ENCODE measurements around the gene PXDC1. TPM values are rescaled to one million over a fixed set of nuclear protein-coding genes. Genes with fewer than 3 reads are reported as not detected.

The PXDC1 gene, protein sequence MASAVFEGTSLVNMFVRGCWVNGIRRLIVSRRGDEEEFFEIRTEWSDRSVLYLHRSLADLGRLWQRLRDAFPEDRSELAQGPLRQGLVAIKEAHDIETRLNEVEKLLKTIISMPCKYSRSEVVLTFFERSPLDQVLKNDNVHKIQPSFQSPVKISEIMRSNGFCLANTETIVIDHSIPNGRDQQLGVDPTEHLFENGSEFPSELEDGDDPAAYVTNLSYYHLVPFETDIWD
- 10 to 100 TPM; 19.7 to 23.4 (median 20.4) TPM for polyA plus RNA-seq (ENCODE audit: insufficient read length in 3 of 3)
- long read RNA-seq, donor 1, transcript PXDC1-202 (5 exons, 2,190 nt): major isoform, 6 of 6 reads
- long read RNA-seq, donor 1, partial matches to known transcripts: 0 of 6 reads
- long read RNA-seq, donor 1, other reads (novel, unspliced or antisense): 0 of 6 reads
- long read RNA-seq, donor 2, transcript PXDC1-202 (5 exons, 2,190 nt): major isoform, 6 of 6 reads
- long read RNA-seq, donor 2, partial matches to known transcripts: 0 of 6 reads
- long read RNA-seq, donor 2, other reads (novel, unspliced or antisense): 0 of 6 reads
- long read RNA-seq, donor 3, transcript PXDC1-202 (5 exons, 2,190 nt): major isoform, 15 of 22 reads
- long read RNA-seq, donor 3, partial matches to known transcripts: 7 of 22 reads
- long read RNA-seq, donor 3, other reads (novel, unspliced or antisense): 0 of 22 reads
- long read RNA-seq, donor 4, partial matches to known transcripts: 0 of 3 reads
- long read RNA-seq, donor 4, other reads (novel, unspliced or antisense): 0 of 3 reads
- long read RNA-seq, donor 5: 0 reads
- long read RNA-seq, donor 6, transcript PXDC1-202 (5 exons, 2,190 nt): major isoform, 7 of 7 reads
- long read RNA-seq, donor 6, partial matches to known transcripts: 0 of 7 reads
- long read RNA-seq, donor 6, other reads (novel, unspliced or antisense): 0 of 7 reads
- long read RNA-seq, donor 7, transcript PXDC1-202 (5 exons, 2,190 nt): major isoform, 6 of 6 reads
- long read RNA-seq, donor 7, partial matches to known transcripts: 0 of 6 reads
- long read RNA-seq, donor 7, other reads (novel, unspliced or antisense): 0 of 6 reads
- long read RNA-seq, donor 8: 0 reads
- long read RNA-seq, donor 9, partial matches to known transcripts: 0 of 4 reads
- long read RNA-seq, donor 9, other reads (novel, unspliced or antisense): 0 of 4 reads
- long read RNA-seq, donor 10, transcript PXDC1-202 (5 exons, 2,190 nt): major isoform, 6 of 6 reads
- long read RNA-seq, donor 10, partial matches to known transcripts: 0 of 6 reads
- long read RNA-seq, donor 10, other reads (novel, unspliced or antisense): 0 of 6 reads
- long read RNA-seq, donor 11, transcript PXDC1-202 (5 exons, 2,190 nt): major isoform, 7 of 7 reads
- long read RNA-seq, donor 11, partial matches to known transcripts: 0 of 7 reads
- long read RNA-seq, donor 11, other reads (novel, unspliced or antisense): 0 of 7 reads
- long read RNA-seq, donor 12, partial matches to known transcripts: 0 of 4 reads
- long read RNA-seq, donor 12, other reads (novel, unspliced or antisense): 0 of 4 reads
- long read RNA-seq, donor 13: 0 reads
- long read RNA-seq, donor 14, transcript PXDC1-202 (5 exons, 2,190 nt): major isoform, 7 of 7 reads
- long read RNA-seq, donor 14, partial matches to known transcripts: 0 of 7 reads
- long read RNA-seq, donor 14, other reads (novel, unspliced or antisense): 0 of 7 reads
- long read RNA-seq, donor 15, partial matches to known transcripts: 0 of 4 reads
- long read RNA-seq, donor 15, other reads (novel, unspliced or antisense): 0 of 4 reads
- long read RNA-seq, donor 16, transcript PXDC1-202 (5 exons, 2,190 nt): major isoform, 22 of 30 reads
- long read RNA-seq, donor 16, partial matches to known transcripts: 7 of 30 reads
- long read RNA-seq, donor 16, other reads (novel, unspliced or antisense): 0 of 30 reads

DNA sequence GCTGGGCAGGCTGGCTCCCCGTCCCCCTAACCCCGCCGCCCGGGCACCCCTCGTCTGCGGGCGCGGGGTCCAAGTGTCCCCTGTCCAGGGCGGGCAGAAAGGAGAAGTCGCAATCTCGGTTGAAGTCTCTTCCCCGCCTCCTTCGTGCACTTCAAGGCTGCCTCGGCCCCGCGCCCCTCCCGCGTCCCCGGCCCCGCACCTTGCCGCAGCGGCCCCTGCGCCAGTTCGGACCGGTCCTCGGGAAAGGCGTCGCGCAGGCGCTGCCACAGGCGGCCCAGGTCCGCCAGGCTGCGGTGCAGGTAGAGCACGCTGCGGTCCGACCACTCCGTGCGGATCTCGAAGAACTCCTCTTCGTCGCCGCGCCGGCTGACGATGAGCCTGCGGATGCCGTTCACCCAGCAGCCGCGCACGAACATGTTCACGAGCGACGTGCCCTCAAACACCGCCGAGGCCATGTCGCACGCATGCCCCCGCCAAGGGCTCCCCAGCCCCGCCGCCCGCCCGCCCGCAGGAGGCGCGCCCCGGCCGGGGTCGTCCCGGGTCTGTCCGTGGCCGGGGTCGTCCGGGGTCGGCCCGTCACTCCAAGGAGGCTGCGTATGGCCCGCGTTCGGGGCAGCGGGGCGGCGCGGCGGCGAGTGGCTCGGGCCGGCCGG is at the start of gene PXDC1:
PXDC1 (minus strand) TSS at position 637 of the 653 bp plus-strand sequence; CDS start at position 455, 182 bp downstream.
- no peak for DNase-seq (ENCODE audit: extremely low read depth in 1 of 11, low read depth in 9 of 11, low spot score in 4 of 11)

DNA sequence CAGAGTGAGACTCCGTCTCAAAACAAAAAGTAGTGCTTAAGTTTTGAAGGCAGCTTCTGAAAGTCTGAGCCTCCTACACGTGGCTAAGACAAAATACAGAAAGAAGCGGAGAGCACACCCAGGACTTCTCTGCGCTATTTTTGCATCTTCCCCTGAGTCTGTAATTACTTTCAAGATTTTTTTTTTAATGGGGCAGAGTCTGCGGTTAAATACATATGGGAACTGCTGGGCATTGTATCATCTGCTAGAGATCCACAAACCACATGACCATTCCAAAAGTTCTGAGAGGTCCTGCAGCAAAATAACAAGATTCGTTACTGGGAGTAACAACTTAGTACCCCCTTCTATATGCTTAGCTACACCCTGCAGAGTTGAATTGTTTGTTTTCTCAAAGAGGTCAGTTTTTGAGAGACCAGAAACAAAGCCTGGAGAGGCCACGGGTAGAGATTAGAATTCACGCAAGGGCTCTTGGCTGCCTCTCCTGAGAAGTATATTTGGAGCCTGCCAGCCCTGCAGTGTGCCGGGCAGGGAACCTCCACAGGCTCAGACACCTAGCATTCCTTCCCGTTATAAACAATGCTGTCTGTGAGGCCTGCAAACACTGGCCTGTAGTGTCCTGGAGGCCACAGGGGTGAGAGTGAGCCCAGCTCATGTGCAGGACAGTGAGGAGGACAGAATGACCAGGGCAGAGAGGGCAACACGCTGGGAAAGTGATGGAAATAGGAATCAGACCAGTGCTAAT is 49.5 kb upstream of the PXDC1 start:
- DNase-seq (ENCODE audit: extremely low read depth in 1 of 11, low read depth in 9 of 11, low spot score in 4 of 11): no peak

DNA sequence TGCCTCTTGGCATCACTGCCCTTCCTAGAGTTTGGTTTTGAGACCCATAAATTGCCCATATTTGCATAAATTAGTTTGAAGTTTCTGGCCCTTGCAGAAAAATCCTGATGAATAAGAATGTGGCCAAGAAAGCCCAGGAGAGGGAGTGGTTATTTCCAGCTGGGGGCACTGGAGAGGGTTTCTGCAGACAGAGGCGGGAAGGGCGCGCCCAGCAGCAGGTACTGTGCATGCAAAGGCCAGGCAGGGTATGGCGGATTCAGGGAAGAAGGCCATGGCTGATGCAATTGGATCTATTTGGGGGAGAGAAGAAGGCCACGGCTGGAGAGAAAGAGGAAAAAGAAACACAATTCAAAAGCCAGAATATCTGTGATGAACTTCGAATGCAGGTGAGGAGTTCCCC is 48.2 kb upstream of the PXDC1 start:
- no peak for DNase-seq (ENCODE audit: extremely low read depth in 1 of 11, low read depth in 9 of 11, low spot score in 4 of 11)

DNA sequence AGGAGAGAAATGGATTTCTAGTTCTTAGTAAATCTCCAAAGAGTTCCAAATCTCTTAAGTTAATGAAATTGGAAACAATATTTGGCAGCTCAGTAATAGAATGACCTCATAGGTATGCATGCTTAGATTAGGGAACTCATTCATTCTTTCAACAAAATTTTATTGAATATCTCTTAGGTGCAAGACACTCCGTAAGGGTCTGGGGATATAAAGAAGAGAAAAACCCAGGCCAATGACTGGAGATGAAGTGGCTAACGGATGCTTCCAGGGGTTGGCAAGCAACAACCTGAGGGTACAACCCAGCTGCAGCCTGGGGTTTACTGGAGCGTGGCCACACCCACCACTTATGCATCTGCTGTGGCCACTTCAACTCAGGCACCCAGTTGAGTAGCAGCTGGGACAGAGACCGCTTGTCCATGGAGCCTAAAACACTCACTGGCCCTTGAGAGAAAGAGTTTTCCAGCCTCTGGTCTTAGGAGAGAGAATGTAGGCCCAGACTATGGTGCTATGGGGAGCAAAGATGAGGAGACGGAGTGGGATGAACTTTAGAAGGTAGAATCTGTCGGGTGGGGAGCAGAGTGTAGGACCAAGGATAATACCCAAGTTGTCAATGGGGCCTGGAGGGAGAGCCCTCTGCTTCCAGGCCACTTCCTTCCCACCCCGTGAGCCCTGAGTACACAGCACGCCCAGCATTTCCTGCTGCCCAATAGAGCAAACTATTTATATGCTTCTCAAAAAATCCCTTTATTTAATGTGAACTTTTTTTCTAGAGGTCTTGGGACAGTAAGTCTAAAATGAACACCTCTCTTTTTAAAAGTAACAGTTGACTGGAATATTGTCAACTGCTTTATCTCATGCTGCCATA is 46.8 kb upstream of the PXDC1 start:
- no peak for DNase-seq (ENCODE audit: extremely low read depth in 1 of 11, low read depth in 9 of 11, low spot score in 4 of 11)

DNA sequence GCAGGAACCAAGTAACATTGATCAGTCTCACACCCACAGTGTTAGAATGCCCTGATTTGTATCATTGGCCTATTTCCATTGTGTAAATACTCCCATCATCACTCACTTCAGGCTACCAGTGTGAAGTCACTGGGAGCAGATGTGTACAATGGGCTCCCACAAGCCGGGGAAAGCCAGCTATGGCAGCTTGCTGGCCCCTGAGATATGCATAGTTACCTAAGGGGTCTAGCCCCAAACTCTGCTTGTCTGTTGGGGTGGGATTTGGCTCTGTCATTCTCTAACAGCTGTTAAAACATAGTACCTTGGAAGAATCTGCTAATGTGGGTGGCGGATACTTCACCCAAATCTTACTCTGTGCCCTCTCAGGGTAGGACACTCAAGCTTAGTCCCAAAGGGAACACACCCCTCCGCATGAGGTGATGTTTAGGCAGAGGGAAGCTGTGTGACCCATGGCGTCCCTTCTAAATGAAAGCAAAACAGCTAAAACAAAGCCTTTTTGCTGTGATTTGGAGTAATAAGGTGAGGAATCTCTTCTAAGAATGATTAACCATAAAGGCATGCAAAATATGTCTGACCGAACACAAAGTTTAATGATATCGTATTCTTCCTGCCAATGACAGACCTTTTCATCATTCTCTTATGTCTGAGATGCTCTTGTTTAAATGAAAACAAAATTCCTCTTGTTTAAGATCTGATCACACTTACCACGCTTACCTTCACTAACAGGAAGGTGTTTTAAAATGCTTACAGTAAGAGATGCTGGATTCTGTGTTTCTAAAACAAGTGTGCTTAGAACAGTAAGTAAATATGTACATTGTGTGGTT is 45.9 kb upstream of the PXDC1 start:
- no peak for DNase-seq (ENCODE audit: extremely low read depth in 1 of 11, low read depth in 9 of 11, low spot score in 4 of 11)

DNA sequence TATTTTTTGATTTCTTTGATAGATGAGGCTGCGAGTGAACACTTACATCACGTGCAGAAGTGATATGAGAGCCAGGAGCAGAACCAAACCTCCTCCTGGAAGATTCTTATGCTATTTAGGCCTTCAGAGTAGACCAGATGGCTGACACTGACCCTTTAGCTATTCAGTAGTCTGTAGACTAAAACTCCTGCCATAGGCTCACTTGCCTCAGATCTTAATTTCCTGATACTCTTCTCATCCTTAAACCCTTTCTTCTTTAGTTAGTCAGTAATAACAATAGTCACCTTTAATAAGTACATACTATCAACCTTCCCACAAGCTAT is 45.2 kb upstream of the PXDC1 start:
- no peak for DNase-seq (ENCODE audit: extremely low read depth in 1 of 11, low read depth in 9 of 11, low spot score in 4 of 11)

DNA sequence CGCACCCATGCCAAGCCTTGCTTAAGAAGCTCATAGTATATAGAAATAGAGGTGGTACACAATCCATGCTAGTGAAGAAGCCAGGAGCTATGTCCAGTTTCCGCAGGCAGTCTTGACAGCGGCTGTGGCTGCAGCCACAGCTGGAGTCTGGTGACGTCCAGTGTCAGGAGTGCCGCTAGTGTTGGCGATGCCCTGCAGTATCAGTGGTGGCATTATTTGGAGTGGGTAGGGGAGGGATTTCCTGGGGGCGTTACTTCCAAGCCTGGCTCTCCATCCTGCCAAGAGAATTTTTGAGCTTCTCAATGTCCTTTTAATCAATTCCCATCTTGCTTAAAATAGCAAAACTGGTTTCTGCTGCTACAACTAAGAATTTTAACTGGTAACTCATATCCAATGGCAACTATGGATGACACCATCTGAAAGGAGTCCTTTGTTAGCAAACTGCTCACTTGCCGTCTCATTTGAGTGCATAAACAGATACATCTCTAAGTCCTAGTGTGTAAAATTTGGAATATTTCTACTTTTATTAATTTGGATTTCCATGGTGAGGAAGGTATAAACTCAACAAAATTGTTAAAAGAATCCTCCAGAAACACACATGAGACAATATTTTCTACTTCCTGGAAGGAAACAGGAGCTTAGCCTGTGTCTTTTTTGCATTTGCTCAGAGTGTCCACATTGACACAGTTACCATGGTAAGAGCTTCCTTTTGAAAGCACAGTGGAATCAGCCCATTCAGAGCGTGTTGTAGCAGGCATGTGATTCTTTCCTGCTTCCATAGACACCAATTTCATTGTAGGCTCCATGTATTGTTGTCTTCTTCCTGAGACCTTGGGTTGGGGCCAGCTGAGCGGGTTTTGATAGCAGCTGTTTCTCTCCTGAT is 44.6 kb upstream of the PXDC1 start:
- DNase-seq (ENCODE audit: extremely low read depth in 1 of 11, low read depth in 9 of 11, low spot score in 4 of 11): no peak

DNA sequence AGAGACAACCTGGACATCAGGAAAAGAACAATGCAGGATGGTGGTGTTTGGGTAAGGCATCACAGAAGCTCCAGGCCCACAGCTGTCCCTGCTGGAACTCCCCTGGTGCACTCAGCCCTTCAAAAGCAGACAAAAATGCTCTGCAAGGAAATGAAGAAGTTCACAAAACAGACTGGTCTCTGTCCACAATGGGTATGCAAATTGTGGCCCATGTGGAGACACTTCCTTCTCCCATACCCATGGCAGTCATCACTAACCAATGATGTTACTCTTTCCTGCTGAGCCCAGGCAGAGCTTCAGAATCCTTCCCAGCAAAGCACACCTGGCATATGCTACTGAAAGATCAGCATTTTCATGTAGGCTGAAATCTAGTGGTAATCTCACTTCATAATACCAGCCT is 42.6 kb upstream of the PXDC1 start:
- DNase-seq (ENCODE audit: extremely low read depth in 1 of 11, low read depth in 9 of 11, low spot score in 4 of 11): no peak

DNA sequence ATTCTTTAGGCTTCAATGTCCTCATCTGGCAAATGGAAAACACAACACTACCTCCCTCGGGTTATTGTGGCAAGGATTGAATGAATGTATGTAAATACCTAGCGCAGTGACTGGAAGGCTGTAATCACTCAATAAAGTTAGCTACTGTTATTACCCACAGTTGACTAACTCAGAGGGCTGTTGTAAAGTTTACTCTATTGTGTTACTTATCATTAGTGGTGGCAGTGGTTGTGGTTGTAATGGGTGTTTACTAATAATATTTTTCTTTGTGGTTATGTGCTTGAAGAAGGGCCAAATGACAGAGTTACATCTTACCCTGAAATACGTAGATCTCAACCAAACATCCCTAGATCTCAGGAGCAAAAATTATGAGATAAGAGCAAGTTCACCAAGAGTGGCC is 42.0 kb upstream of the PXDC1 start:
- no peak for DNase-seq (ENCODE audit: extremely low read depth in 1 of 11, low read depth in 9 of 11, low spot score in 4 of 11)

DNA sequence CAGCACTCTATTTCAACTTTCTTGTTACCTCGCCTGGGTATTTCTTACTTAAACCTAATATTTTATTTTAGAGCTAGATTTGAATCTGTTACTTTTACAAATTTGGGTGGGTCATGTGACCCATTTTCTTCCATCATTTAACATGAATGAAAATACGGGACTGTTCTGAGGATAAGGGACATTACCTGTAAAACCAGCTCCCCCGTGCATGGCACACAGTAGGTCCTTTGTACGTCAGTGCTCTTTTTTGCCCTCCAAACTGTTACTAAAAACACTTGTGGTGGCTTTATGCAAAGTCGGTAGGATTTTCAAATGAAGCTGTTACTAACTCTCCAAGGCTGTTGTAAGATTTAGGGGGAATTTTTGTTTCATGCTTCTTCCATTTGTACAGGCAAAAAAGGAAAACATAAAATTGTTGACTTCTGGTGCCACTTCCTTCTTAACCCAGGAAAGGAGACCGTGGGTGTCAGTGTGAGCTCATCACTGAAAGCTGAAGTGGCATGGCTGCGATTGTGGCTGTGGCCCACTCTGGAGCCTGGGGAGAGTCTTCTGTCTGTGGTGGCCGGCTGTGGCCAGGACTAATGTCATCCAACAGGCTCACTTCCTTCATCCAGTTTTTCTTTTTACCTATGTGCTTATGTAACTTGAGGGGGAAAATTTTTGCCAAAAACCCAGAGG is 40.2 kb upstream of the PXDC1 start:
- no peak for DNase-seq (ENCODE audit: extremely low read depth in 1 of 11, low read depth in 9 of 11, low spot score in 4 of 11)

DNA sequence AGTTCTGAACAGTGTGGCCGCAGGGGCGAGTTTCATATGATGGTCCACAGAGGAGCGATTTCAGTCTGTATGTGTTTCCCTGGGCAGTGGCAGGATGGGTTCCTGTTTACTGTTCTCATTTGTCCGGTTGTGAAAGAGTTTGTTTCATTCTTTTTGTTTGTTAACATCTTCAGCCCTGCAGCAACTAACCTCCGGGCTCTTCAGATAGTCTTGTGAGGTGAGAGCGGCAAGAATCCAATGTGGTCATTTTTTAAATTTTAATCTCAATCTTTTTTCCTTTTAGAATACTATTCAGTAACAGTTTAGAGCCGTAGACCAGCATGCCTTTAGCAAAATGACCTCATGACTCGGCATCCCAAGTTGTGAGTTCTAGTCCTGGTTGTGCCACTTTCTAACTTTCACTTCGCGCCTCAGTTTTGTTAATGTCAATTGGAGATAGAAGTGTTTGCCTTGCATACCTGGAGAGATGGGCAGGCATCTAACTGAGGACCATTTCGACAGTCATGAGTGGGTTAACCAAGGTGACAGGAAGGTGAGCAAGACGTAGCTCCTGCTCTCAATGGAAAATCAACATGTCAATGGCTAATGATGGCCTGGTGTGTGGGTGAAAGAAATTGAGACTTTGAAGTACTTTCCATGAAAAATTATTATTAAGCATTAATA is 38.5 kb upstream of the PXDC1 start:
- DNase-seq (ENCODE audit: extremely low read depth in 1 of 11, low read depth in 9 of 11, low spot score in 4 of 11): no peak

DNA sequence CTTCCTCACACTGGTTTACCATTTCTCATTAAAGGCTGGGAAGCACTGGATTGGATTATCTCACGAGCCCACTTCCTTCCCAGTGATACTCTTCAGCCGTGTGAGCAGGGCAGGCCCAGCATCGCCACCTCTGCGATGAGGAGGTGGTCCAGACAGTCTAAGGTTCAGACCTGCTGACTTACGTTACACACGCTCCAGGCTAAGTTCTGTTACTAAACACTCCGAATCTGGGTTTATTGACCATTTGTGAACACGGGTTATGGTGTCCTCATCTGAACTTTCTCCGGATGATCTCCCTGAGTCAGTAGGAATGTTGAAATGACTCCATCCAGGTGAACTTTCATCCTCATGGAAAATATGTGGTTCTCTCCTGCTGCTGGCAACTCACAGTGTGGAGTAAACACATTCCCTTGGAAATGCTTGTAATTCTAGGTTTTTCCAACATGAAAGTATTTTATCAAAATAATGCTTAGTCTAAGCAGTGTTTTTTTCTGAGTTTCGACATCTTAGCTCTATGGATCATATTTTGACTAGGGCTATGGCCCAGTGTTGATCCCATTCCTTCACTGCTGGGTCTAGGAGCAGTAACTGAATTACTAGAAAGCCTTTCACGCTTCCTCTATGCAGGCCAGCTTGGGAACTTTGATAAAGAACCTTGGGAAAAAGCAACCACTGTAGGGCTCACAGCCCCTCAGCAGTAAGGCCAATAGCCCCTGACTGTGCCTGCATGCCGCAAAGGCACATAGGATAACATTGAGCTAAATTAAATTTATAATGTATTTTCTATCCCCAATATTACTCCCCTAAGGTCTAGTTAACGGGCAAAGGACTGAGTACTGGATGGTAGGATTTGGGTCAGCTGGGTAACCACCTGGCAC is 37.7 kb upstream of the PXDC1 start:
- no peak for DNase-seq (ENCODE audit: extremely low read depth in 1 of 11, low read depth in 9 of 11, low spot score in 4 of 11)
